Skeletal muscle tissue (tissue), 4 donors: Measurements from ENCODE around the gene METTL13. TPM values are rescaled to one million over a fixed set of nuclear protein-coding genes. Genes with fewer than 3 reads are reported as not detected.
"Not testable (repeated sequence)": the region's sequence is repeated elsewhere in the genome, so short reads cannot be mapped to it uniquely, and the experiment has no call there.

Experiments used
- H3K27ac ChIP-seq: one replicate; pipeline ENCODE4 v1.7.0; 2013; ENCODE audit warnings: mild to moderate bottlenecking, low read depth, low read length, inconsistent platforms
- H3K27me3 ChIP-seq, 3 donors: one replicate each; pipeline ENCODE4 v1.7.0; 2013; ENCODE audit warnings: low read length in 3 of 3; ENCODE audit not compliant: control insufficient read depth in 3 of 3, insufficient read depth in 3 of 3
- H3K36me3 ChIP-seq, 3 donors: one replicate each; pipeline ENCODE4 v1.7.0; 2013; ENCODE audit warnings: low read length in 3 of 3; ENCODE audit not compliant: control insufficient read depth in 3 of 3, insufficient read depth in 3 of 3
- H3K4me1 ChIP-seq, 3 donors: one replicate each; pipeline ENCODE4 v1.7.0; 2013; ENCODE audit warnings: low read length in 3 of 3, mild to moderate bottlenecking in 3 of 3; ENCODE audit not compliant: control insufficient read depth in 3 of 3, insufficient read depth in 3 of 3
- H3K4me3 ChIP-seq, 3 donors: one replicate each; pipeline ENCODE4 v1.7.0; 2013; ENCODE audit warnings: low read length in 3 of 3
- H3K9ac ChIP-seq, 3 donors: one replicate each; pipeline ENCODE4 v1.7.0; 2013; ENCODE audit warnings: low read length in 3 of 3, mild to moderate bottlenecking in 3 of 3, moderate library complexity in 2 of 3, low read depth in 1 of 3
- H3K9me3 ChIP-seq, 3 donors: one replicate each; pipeline ENCODE4 v1.7.0; 2013; ENCODE audit warnings: low read length in 3 of 3; ENCODE audit not compliant: control insufficient read depth in 3 of 3
- total RNA-seq: library from RNA; depleted of rRNA; stranded (reverse); fragments of >200 nt; gene quantifications from one replicate; pipeline ENCODE4 v1.2.3, GENCODE V29; 2014
- donor health status: Osteomylitis.

Gene METTL13
- total RNA-seq, 1 donor from 2014 or later, result 11.0 TPM

GRCh38 chr1:171799166-171799565 lies 17.7 kb downstream of the METTL13 start:
- H3K36me3 ChIP-seq, result peaks cover 22 to 36% (median 22%) of the 10 kb centered on the region in 3 donors
- H3K27ac ChIP-seq, result no peak overlapping the region
- no peak overlapping the region for H3K4me3 ChIP-seq
- peaks cover 0 to 1% (median 0%) of the 10 kb centered on the region in 3 donors for H3K9me3 ChIP-seq
- H3K4me1 ChIP-seq, result peaks cover 0 to 5% (median 3%) of the 10 kb centered on the region in 3 donors
- H3K9ac ChIP-seq, result no peak overlapping the region
- H3K27me3 ChIP-seq, result no peaks in the 10 kb centered on the region

DNA sequence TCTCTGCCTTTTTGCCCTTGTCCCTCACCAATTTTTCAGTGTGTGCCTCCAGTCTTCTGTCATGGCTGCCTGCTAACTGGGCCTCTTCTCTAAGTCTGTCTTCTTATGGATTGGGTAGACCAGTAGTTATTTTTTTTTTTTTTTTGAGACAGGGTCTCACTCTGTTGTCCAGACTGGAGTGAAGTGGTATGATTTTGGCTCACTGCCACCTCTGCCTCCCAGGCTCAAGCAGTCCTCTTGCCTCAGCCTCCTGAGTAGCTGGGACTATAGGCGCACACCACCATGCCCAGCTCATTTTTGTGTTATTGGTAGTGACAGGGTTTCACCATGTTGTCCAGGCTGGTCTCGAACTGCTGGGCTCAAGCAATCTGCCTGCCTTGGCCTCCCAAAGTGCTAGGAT lies 18.2 kb downstream of the METTL13 start:
- not testable (repeated sequence) for H3K4me3 ChIP-seq, H3K9me3 ChIP-seq, H3K4me1 ChIP-seq, H3K27ac ChIP-seq, H3K27me3 ChIP-seq, H3K9ac ChIP-seq
- H3K36me3 ChIP-seq, result peaks cover 19 to 31% (median 20%) of the 10 kb centered on the region in 3 donors

GRCh38 chr1:171800342-171800741 lies 18.9 kb downstream of the METTL13 start:
- peaks cover 17 to 25% (median 18%) of the 10 kb centered on the region in 3 donors for H3K36me3 ChIP-seq
- no peak overlapping the region for H3K27ac ChIP-seq
- H3K9ac ChIP-seq, result no peak overlapping the region
- no peak overlapping the region for H3K4me3 ChIP-seq
- no peaks in the 10 kb centered on the region for H3K27me3 ChIP-seq
- H3K4me1 ChIP-seq, result peaks cover 0 to 5% (median 5%) of the 10 kb centered on the region in 3 donors
- H3K9me3 ChIP-seq, result no peaks in the 10 kb centered on the region

GRCh38 chr1:171800851-171801250 lies 19.4 kb downstream of the METTL13 start:
- Histone ChIP-seq H3K27ac (no peak overlapping the region), H3K4me1 (peaks cover 0 to 8% (median 5%) of the 10 kb centered on the region in 3 donors), H3K9ac (no peak overlapping the region), H3K27me3 (no peaks in the 10 kb centered on the region), H3K4me3 (no peak overlapping the region), H3K36me3 (peaks cover 13 to 21% (median 13%) of the 10 kb centered on the region in 3 donors), H3K9me3 (no peaks in the 10 kb centered on the region)

- Histone ChIP-seq H3K4me1 (peaks cover 0 to 8% (median 5%) of the 10 kb centered on the region in 3 donors), H3K9me3 (no peaks in the 10 kb centered on the region)
Observed at GRCh38 chr1:171801487-171801891, 20.0 kb downstream of the METTL13 start.

GRCh38 chr1:171802207-171802606 lies 20.7 kb downstream of the METTL13 start:
- H3K4me3 ChIP-seq, result no peak overlapping the region
- no peak overlapping the region for H3K27ac ChIP-seq
- H3K27me3 ChIP-seq, result no peaks in the 10 kb centered on the region
- no peaks in the 10 kb centered on the region for H3K9me3 ChIP-seq
- no peak overlapping the region for H3K9ac ChIP-seq
- peaks cover 0 to 8% (median 5%) of the 10 kb centered on the region in 3 donors for H3K4me1 ChIP-seq
- H3K36me3 ChIP-seq, result peaks cover 1 to 8% (median 5%) of the 10 kb centered on the region in 3 donors

More at GRCh38 chr1:171801487-171801891, 20.0 kb downstream of the METTL13 start:
- Histone ChIP-seq H3K4me3 (no peak overlapping the region), H3K9ac (no peak overlapping the region), H3K36me3 (peaks cover 8 to 15% (median 9%) of the 10 kb centered on the region in 3 donors), H3K27me3 (no peaks in the 10 kb centered on the region), H3K27ac (no peak overlapping the region)

DNA sequence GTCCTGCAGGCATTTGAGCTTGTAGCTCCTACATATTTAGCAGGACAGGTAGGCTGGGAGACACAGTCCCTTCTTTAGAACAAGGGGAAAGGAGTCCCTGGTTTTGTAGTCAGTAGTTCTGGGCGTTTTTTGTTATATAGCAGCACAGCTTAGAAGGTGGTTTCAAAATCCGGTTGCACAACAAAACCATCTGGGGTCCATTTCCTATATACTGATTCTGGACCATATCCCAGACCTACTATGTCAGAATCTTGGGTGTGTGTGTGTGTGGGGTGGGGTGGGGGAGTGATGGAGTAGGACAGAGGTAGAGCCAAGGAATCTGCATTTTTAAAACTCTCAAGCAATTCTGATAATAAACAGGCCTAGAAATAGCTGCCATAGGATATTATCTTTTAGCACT lies 21.6 kb downstream of the METTL13 start:
- no peaks in the 10 kb centered on the region for H3K27me3 ChIP-seq
- no peak overlapping the region for H3K4me3 ChIP-seq
- H3K9me3 ChIP-seq, result no peaks in the 10 kb centered on the region
- H3K36me3 ChIP-seq, result peaks cover 0 to 3% (median 0%) of the 10 kb centered on the region in 3 donors
- no peak overlapping the region for H3K9ac ChIP-seq
- peaks cover 0 to 8% (median 5%) of the 10 kb centered on the region in 3 donors for H3K4me1 ChIP-seq
- no peak overlapping the region for H3K27ac ChIP-seq

DNA sequence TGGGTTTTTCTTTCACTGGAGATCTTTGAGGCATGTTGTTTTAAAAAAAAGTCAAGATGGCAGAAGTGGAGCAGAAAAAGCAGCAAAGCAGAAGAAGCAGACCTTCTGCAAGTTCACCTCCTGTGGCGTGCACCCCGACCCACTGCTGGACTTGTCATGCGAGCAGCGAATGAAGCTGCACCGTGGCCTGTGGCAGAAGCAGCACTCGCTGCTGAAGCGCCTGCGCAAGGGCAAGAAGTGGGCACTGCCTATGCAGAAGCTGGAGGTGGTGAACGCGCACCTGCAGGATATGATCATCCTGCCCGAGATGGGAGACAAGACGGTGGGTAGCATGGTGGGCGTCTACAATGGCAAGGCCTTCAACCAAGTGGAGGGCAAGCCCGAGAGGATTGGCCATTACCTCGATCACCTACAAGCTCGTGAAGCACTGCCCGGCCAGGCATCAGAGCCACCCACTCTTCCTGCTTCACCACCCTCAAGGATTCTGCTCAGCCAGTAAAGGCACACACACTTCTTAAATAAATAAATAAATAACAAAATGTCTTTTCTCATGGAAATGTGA lies 22.1 kb downstream of the METTL13 start:
- no peak overlapping the region for H3K4me3 ChIP-seq
- peaks cover 0 to 1% (median 0%) of the 10 kb centered on the region in 3 donors for H3K36me3 ChIP-seq
- peaks cover 0 to 8% (median 5%) of the 10 kb centered on the region in 3 donors for H3K4me1 ChIP-seq
- no peaks in the 10 kb centered on the region for H3K9me3 ChIP-seq
- H3K27ac ChIP-seq, result no peak overlapping the region
- no peak overlapping the region for H3K9ac ChIP-seq
- no peaks in the 10 kb centered on the region for H3K27me3 ChIP-seq

- Histone ChIP-seq H3K9me3 (no peaks in the 10 kb centered on the region), H3K27ac (no peak overlapping the region), H3K36me3 (no peaks in the 10 kb centered on the region), H3K4me1 (peaks cover 0 to 8% (median 5%) of the 10 kb centered on the region in 3 donors), H3K4me3 (no peak overlapping the region), H3K9ac (no peak overlapping the region), H3K27me3 (no peaks in the 10 kb centered on the region)
Observed at GRCh38 chr1:171805395-171806115, 24.1 kb downstream of the METTL13 start.

- Histone ChIP-seq H3K36me3 (no peaks in the 10 kb centered on the region), H3K27ac (no peak overlapping the region), H3K9me3 (no peaks in the 10 kb centered on the region), H3K4me1 (peaks cover 0 to 5% (median 4%) of the 10 kb centered on the region in 3 donors), H3K9ac (no peak overlapping the region), H3K4me3 (no peak overlapping the region), H3K27me3 (no peaks in the 10 kb centered on the region)
Observed at GRCh38 chr1:171807556-171807955, 26.1 kb downstream of the METTL13 start.
